Rectal smooth muscle tissue (tissue), 1 donor: ENCODE data around the gene SPA17.

Experiments
- H3K27ac ChIP-seq: one replicate; pipeline ENCODE4 v1.7.0; 2013; ENCODE audit warnings: low read depth, low read length, inconsistent platforms
- H3K27me3 ChIP-seq: one replicate; pipeline ENCODE4 v1.7.0; 2013; ENCODE audit warnings: low read length; ENCODE audit not compliant: control insufficient read depth, insufficient read depth
- H3K36me3 ChIP-seq: one replicate; pipeline ENCODE4 v1.7.0; 2013; ENCODE audit warnings: low read length; ENCODE audit not compliant: control insufficient read depth, insufficient read depth
- H3K4me1 ChIP-seq: one replicate; pipeline ENCODE4 v1.7.0; 2013; ENCODE audit warnings: low read length; ENCODE audit not compliant: control insufficient read depth, insufficient read depth
- H3K4me3 ChIP-seq: one replicate; pipeline ENCODE4 v1.7.0; 2013; ENCODE audit warnings: low read length
- H3K9ac ChIP-seq: one replicate; pipeline ENCODE4 v1.7.0; 2013; ENCODE audit warnings: low read length

The SPA17 gene

DNA sequence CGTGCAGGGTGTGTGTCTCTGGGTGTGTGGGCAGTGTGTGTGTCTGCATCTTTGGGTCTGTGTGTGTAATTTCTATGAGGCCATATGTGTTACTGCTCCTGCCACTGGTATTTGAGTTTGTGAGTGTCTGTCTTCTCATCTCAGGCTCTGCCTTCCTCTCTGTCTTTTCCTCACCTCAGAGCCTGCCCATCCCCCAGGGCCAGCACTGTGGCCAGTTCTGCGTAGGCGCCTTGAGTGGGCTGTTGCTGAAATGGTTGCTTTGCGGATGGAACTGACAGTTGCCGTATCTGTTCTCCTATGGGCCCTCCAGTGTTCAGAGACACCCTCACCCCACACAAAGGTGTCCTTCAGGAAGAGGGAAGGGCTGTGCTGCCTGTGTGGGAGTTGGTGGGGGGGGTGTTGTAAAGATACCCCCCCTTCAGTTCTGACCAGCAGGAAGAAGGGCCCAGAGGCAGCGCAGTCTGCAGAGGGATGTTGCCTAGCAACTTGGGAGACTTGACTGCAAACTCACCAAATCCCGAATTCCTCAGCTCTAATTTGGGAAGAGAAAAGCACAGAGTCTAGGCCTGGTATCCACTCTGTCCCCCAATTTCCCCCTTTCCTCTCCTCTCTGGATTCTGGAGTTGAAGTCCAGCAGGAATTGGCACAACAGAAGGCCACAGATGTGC lies 64.1 kb downstream of the SPA17 start:
- Histone ChIP-seq H3K4me1 (no peaks in the 10 kb centered on the region), H3K36me3 (no peaks in the 10 kb centered on the region), H3K27ac (no peak overlapping the region), H3K9ac (no peak overlapping the region), H3K4me3 (no peak overlapping the region), H3K27me3 (peaks cover 13% of the 10 kb centered on the region)

DNA sequence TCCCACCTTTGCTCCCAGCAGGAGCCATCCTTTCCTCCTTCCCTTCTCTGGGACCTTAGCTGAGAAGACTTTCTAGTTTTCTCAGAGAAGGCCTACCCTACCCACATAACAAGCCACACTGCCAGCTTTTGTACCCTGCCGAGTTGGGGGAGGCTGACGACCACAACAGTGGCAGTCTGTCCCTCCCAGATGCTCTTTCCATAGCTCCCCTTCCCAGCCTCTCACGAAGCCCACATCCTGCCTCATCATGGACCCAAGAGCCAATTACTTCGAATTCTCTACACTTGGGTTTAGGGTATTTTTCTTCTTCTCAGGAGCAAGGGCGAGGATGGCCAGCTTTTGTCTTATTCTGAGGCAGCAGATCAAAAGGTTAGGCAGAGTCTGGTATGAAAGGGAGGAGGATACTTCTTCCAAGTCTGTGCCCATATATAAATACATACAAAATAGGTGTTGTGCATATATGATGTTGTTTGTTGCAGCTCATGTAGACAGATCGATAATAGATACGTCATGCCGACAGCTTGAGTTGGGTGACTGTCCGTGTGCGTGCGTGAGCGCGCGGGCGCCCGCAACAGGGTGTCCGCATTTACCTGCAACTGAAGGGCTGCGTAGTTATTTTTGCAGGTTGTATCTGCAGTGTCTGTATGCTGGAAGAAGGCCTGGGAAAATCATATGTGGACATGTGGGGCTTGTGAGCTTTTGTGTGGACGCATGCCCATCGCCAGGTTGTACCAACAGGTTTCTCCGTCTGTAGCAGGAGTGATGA lies 65.2 kb downstream of the SPA17 start:
- Histone ChIP-seq H3K4me3 (peak overlapping the region; percentile 62), H3K4me1 (no peaks in the 10 kb centered on the region), H3K27me3 (peaks cover 16% of the 10 kb centered on the region), H3K9ac (no peak overlapping the region), H3K36me3 (no peaks in the 10 kb centered on the region), H3K27ac (no peak overlapping the region)

DNA sequence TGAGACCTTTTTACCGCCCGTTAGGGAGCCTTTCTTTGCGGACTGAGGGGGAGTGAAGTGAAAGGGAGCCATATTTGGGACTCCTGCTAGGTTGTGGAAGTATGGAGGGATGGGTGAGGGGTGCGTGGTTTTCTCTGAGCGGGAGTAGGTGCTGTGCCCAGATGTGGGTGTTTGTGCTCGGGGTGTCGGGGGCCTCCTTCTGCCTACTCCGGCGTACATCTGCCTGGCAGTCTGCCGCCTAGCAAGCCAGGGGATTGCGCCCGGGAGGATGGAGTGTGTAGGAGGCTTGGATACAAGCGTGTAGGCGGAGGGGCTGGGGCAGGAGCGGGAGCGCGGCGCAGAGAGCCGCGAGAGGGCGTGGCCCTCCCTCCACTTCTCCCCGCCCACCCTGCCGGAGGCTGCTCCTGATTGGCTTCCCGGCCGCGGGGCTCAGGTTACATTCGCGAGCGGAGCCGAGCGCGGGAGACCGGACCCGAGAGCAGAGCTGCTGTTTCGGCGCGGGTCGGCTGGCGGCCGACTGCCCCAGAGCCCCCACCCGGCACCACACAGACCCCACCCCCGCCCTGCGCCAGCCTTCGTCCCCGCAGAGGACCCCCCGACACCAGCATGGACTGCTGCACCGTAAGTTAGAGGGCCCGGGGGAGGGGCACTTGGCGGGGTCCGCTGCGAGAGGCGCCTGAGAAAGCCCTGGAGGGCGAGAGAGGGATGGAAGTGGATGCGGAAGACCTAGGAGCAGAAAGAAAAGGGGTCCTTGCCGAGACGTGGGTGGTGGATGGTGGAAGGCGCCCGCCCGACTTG lies 66.0 kb downstream of the SPA17 start, which contains the start of gene NRGN:
TSS of gene NRGN (plus strand) at position 464 of the 798 bp plus-strand sequence. CDS start at position 607, 143 bp downstream.
- no peaks in the 10 kb centered on the region for H3K36me3 ChIP-seq
- no peak within 1 kb of the TSS for H3K27ac ChIP-seq
- peak within 1 kb of the TSS; percentile 67 for H3K4me3 ChIP-seq
- H3K9ac ChIP-seq, result no peak within 1 kb of the TSS
- H3K4me1 ChIP-seq, result no peaks in the 10 kb centered on the region
- H3K27me3 ChIP-seq, result peaks cover 18% of the 10 kb centered on the region

DNA sequence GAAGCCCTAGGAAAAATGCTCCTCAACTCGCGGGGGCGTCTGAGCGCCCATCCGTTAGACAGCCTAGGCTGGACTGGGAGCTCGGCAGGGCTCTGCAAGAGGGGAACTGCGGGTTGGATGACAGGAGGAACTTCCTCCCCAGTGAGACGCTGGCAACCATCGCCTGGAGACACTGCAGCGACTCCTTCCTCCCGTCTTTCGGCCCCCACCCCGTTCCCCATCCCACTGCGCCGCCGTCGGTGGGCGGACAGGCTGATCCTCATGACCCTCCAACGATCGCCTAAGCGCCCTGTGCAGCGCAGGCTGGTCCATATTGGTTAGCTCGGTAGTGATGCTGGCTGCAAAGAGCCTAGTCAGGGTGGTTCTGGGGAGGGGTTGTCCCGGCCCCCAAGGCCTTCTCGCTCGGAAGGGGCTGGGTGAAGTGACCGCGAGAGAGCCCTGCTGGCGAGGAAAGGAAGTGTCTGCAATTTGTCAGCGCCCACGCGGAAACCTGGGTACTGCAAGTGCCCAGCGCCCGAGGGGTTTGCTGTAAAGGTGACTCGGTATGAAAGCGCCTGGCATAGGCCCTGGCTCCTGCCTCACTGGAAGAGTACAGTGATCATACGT lies 66.7 kb downstream of the SPA17 start:
- H3K4me1 ChIP-seq, result no peaks in the 10 kb centered on the region
- peaks cover 24% of the 10 kb centered on the region for H3K27me3 ChIP-seq
- H3K27ac ChIP-seq, result no peak overlapping the region
- H3K4me3 ChIP-seq, result peak overlapping the region; percentile 67
- no peak overlapping the region for H3K9ac ChIP-seq
- no peaks in the 10 kb centered on the region for H3K36me3 ChIP-seq

DNA sequence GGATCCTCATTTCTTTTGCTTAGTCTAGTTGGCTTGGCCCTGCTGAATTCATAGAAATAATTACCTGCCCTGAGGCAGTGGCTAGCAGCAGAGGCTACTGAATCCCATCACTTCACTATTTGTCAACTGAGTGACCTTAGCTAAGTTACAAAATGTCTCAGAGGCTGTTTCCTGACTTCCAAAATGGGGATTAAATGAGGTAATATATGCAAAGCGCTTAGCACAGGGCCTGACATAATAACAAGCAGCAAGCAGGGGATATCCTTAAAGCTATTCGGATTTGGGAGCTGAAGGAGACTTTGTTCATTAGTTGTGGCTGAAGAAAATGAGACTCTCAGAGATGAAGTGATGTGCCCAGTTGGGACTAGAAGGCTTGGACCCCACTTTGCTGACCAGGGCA lies 68.9 kb downstream of the SPA17 start:
- no peak overlapping the region for H3K9ac ChIP-seq
- no peaks in the 10 kb centered on the region for H3K36me3 ChIP-seq
- no peak overlapping the region for H3K4me3 ChIP-seq
- no peak overlapping the region for H3K27ac ChIP-seq
- peaks cover 34% of the 10 kb centered on the region for H3K27me3 ChIP-seq
- no peaks in the 10 kb centered on the region for H3K4me1 ChIP-seq

DNA sequence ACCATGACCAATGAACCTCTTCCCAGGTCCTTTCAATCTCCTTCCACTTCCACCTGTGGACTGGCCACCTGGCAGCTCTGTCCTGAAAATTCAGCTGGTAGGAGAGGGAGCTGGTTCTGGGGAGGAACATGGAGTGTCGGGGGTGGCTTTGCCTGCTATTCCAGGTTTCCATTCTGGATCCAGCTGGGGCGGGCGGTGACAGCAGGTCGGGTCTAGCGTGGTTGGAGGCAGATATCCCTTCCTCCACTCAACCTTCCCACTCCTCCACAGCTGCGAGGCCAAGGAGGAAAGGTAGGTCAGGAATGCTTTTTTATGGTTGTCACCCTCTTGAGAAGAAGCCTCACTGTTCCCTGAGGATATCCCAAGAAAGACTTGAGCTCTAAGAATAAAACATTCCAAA lies 69.3 kb downstream of the SPA17 start:
- no peaks in the 10 kb centered on the region for H3K4me1 ChIP-seq
- no peaks in the 10 kb centered on the region for H3K36me3 ChIP-seq
- peaks cover 32% of the 10 kb centered on the region for H3K27me3 ChIP-seq
- no peak overlapping the region for H3K27ac ChIP-seq
- no peak overlapping the region for H3K9ac ChIP-seq
- H3K4me3 ChIP-seq, result no peak overlapping the region

DNA sequence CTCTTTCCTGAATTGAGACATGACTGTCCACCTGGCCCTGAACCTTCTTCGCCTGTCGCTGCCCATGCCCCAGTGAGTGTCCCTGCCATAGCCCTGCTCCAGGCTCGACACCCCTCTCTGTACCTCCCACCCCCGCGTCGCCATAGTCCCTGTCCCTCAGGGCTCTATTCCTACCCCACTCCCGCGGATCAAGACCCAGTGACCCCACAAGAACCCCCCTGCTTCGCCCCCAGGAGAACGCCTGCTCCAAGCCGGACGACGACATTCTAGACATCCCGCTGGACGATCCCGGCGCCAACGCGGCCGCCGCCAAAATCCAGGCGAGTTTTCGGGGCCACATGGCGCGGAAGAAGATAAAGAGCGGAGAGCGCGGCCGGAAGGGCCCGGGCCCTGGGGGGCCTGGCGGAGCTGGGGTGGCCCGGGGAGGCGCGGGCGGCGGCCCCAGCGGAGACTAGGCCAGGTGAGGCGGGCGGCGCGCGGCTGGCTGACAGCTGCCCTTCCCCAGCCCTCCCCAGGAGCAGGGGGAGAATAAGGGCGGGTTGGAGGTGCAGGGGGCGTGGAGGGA lies 71.6 kb downstream of the SPA17 start:
- Histone ChIP-seq H3K27ac (no peak overlapping the region), H3K4me3 (no peak overlapping the region), H3K9ac (no peak overlapping the region), H3K27me3 (peaks cover 31% of the 10 kb centered on the region), H3K4me1 (no peaks in the 10 kb centered on the region), H3K36me3 (no peaks in the 10 kb centered on the region)

DNA sequence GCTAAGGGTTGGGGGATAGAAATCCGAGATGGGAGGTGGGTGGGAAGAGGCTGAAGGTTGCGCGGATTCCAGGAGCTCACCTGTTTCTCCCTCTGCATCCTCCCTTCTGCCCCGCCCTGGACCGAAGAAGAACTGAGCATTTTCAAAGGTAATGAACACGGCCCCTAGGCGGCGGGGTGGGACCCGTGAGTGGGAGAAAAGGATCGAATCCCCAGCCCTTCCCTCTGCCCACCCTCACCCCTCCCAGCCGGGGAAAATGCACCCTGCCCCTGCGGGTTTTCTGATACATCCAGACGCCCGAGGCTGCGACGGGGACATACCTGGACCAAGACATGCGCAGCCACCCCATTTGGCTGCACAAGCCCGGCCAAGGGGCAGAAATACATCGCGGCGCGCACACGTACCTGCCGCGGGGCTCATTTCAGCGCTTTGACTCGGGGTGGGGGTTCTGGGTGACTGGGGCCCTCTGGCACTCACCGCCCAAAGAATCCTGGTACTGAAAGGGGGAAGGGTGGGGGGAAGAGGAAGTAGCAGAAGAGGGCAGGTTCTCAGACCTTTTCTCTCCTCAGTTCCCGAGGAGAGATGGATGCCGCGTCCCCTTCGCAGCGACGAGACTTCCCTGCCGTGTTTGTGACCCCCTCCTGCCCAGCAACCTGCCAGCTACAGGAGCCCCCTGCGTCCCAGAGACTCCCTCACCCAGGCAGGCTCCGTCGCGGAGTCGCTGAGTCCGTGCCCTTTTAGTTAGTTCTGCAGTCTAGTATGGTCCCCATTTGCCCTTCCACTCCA lies 72.3 kb downstream of the SPA17 start:
- Histone ChIP-seq H3K4me1 (no peaks in the 10 kb centered on the region), H3K4me3 (peak overlapping the region; percentile 77), H3K36me3 (no peaks in the 10 kb centered on the region), H3K27me3 (peaks cover 29% of the 10 kb centered on the region), H3K9ac (peak overlapping the region; percentile 11), H3K27ac (no peak overlapping the region)

DNA sequence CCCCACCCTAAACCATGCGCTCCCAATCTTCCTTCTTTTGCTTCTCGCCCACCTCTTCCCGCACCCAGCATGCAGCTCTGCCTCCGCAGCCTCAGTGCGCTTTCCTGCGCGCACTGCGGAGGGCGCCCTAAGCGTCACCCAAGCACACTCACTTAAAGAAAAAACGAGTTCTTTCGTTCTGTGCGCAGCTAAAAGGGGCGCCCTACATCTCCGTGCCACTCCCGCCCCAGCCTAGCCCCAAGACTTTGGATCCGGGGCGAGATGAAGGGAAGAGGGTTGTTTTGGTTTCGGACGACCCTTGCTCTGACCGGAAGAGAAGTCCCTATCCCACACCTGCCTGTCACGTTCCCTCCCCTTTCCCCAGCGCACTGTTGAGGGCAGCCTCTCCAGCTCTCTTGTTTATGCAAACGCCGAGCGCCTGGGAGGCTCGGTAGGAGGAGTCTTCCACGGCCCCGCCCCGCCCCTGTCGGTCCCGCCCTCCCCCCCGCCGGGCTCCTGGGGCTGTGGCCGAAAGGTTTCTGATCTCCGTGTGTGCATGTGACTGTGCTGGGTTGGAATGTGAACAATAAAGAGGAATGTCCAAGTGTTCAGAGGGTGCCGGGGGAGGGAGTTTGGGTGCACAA lies 73.0 kb downstream of the SPA17 start:
- Histone ChIP-seq H3K27me3 (peaks cover 27% of the 10 kb centered on the region), H3K27ac (no peak overlapping the region), H3K4me3 (peak overlapping the region; percentile 77), H3K9ac (no peak overlapping the region), H3K36me3 (no peaks in the 10 kb centered on the region), H3K4me1 (no peaks in the 10 kb centered on the region)
